B cell (primary cell): ENCODE measurements around the gene WWC2. TPM values are rescaled to one million over a fixed set of nuclear protein-coding genes. Genes with fewer than 3 reads are reported as not detected.

ENCODE experiments used
- ATAC-seq: fragments of 200-7000 bp; cut with Tn5 transposase; one replicate; pipeline ENCODE4 v1.10.0; 2021; ENCODE audit warnings: low read depth, mild to moderate bottlenecking, moderate number of reproducible peaks, moderate library complexity
- CTCF ChIA-PET: fragments of 350-600 bp; sonication (Branson Sonifier 250); formaldehyde crosslinking; loops from one replicate; lab custom pipeline; 2021; ENCODE audit warnings: antibody characterized with exemption, inconsistent platforms; lab: Charles Lee
- POLR2A ChIA-PET: fragments of 350-600 bp; sonication (Branson Sonifier 250); formaldehyde crosslinking; loops from one replicate; lab custom pipeline; 2021; ENCODE audit warnings: antibody characterized with exemption; lab: Charles Lee
- DNase-seq: peaks from one replicate; pipeline ENCODE4 v3.0.0; 2013
- H2AFZ ChIP-seq: 2 replicates; pipeline ENCODE4 v1.6.1; 2012; ENCODE audit warnings: mild to moderate bottlenecking, low read depth, low read length; ENCODE audit not compliant: insufficient read depth, poor library complexity, severe bottlenecking
- H3K27ac ChIP-seq, 2 donors: 1 replicate in 1 of 2; 2 replicates in 1 of 2; pipeline ENCODE4 v1.5.1; 2012 to 2013; ENCODE audit warnings: low read length in 2 of 2, mild to moderate bottlenecking in 2 of 2, moderate library complexity in 1 of 2
- H3K27me3 ChIP-seq, 4 experiments: fragments of 200-600 bp in 1 of 4; sonication (generic) in 1 of 4; replicated peaks in 1 of 4; 1 replicate in 2 of 4; 2 replicates in 2 of 4; pipeline versions ENCODE4 v1.6.1 to v1.7.0; 2013 to 2016; ENCODE audit warnings: low read length in 3 of 4, mild to moderate bottlenecking in 2 of 4, mixed read lengths in 1 of 4, moderate library complexity in 1 of 4; ENCODE audit not compliant: insufficient read depth in 4 of 4, control insufficient read depth in 3 of 4; ENCODE audit errors: control extremely low read depth in 1 of 4
- H3K36me3 ChIP-seq, 2 experiments: replicated peaks in 1 of 2; 1 replicate in 1 of 2; 2 replicates in 1 of 2; pipeline versions ENCODE4 v1.6.1 to v1.7.1; 2013; ENCODE audit warnings: low read length in 1 of 2; ENCODE audit not compliant: insufficient read depth in 2 of 2, control insufficient read depth in 1 of 2; ENCODE audit errors: control extremely low read depth in 1 of 2, extremely low read depth in 1 of 2
- H3K4me1 ChIP-seq, 2 donors: fragments of 200-600 bp in 1 of 2; sonication (generic) in 1 of 2; 1 replicate in 1 of 2; 2 replicates in 1 of 2; pipeline versions ENCODE4 v1.5.1 to v1.6.1; 2013 to 2017; ENCODE audit warnings: low read length in 2 of 2; ENCODE audit not compliant: control insufficient read depth in 2 of 2, insufficient read depth in 2 of 2
- H3K4me2 ChIP-seq: replicated peaks from 2 replicates; pipeline ENCODE3; 2012; ENCODE audit warnings: mild to moderate bottlenecking, low read depth, low read length; ENCODE audit not compliant: poor library complexity, severe bottlenecking
- H3K4me3 ChIP-seq, 5 experiments: fragments of 200-600 bp in 1 of 5; sonication (generic) in 1 of 5; 1 replicate in 3 of 5; 2 replicates in 2 of 5; pipeline versions ENCODE4 v1.5.1 to v1.7.0; 2011 to 2016; ENCODE audit warnings: low read length in 4 of 5, mild to moderate bottlenecking in 4 of 5, low read depth in 2 of 5, control low read depth in 1 of 5, moderate library complexity in 1 of 5; ENCODE audit not compliant: insufficient read depth in 1 of 5; ENCODE audit errors: control extremely low read depth in 1 of 5, extremely low read depth in 1 of 5
- H3K79me2 ChIP-seq: fragments of 200-600 bp; sonication (generic); one replicate; pipeline ENCODE4 v1.6.0; 2016; ENCODE audit warnings: low read length; ENCODE audit not compliant: control insufficient read depth, insufficient read depth
- H3K9ac ChIP-seq: fragments of 200-600 bp; sonication (generic); 2 replicates; pipeline ENCODE4 v1.6.1; 2017; ENCODE audit warnings: mild to moderate bottlenecking, low read length, moderate library complexity
- H3K9me3 ChIP-seq, 3 donors: one replicate each; pipeline versions ENCODE4 v1.6.1 to v1.7.1; 2013; ENCODE audit warnings: low read length in 2 of 3; ENCODE audit not compliant: control insufficient read depth in 2 of 3, insufficient read depth in 1 of 3; ENCODE audit errors: control extremely low read depth in 1 of 3
- H4K20me1 ChIP-seq: 2 replicates; pipeline ENCODE4 v1.6.0; 2012; ENCODE audit warnings: mild to moderate bottlenecking, low read length; ENCODE audit not compliant: insufficient read depth, control insufficient read depth, poor library complexity, severe bottlenecking
- H3K27ac Mint-ChIP-seq: one replicate; pipeline ENCODE4 v1.8.0; 2021; ENCODE audit warnings: mixed read lengths
- H3K27me3 Mint-ChIP-seq: one replicate; pipeline ENCODE4 v1.8.0; 2021; ENCODE audit warnings: mixed read lengths
- H3K4me1 Mint-ChIP-seq: one replicate; pipeline ENCODE4 v1.8.0; 2021; ENCODE audit warnings: mixed read lengths
- H3K4me3 Mint-ChIP-seq: one replicate; pipeline ENCODE4 v1.8.0; 2021; ENCODE audit warnings: mixed read lengths
- H3K9me3 Mint-ChIP-seq: one replicate; pipeline ENCODE4 v1.8.0; 2022; ENCODE audit warnings: mixed read lengths; ENCODE audit not compliant: insufficient read depth
- CTCF ChIP-seq: fragments of 200-600 bp; IDR thresholded peaks from one replicate; pipeline ENCODE4 v1.8.0; 2022; ENCODE audit warnings: antibody characterized with exemption, mild to moderate bottlenecking
- EZH2 ChIP-seq: IDR thresholded peaks from 2 replicates; pipeline ENCODE4 v1.6.1; 2012; ENCODE audit warnings: borderline replicate concordance, low read depth, mild to moderate bottlenecking, moderate library complexity, low read length; ENCODE audit not compliant: insufficient read depth, poor library complexity, severe bottlenecking
- WGBS: methylation state at CpG from one replicate; pipeline ENCODE4 v1.1.5; 2013; ENCODE audit warnings: missing lambda C conversion rate; ENCODE audit not compliant: insufficient coverage; 5-methylcytosine and 5-hydroxymethylcytosine counted together
- intact Hi-C: fragments of 100-400 bp; cut with micrococcal nuclease; formaldehyde crosslinking; loops from one replicate; pipeline ENCODE4 v1.10.0; 2022
- polyA plus RNA-seq: library from polyadenylated mRNA; depleted of rRNA; stranded (reverse); fragments of >200 nt; gene quantifications from 2 replicates; pipeline ENCODE4 v1.2.3, GENCODE V29; 2012
- total RNA-seq, 2 donors: library from RNA; stranded (reverse); fragments of 120-200 nt in 1 of 2; gene quantifications; 1 replicate in 1 of 2; 2 replicates in 1 of 2; pipeline versions ENCODE4 v1.2.3 to v1.2.4, GENCODE V29; 2013 to 2022

Gene WWC2
- total and polyA plus RNA-seq, 2 donors (not counting 1 experiment from before 2014, with no cell fraction given), result 0.07 to 0.32 TPM

GRCh38 chr4:183177001-183177400 lies 77.9 kb downstream of the WWC2 start:
- Histone ChIP-seq H2AFZ (no peak overlapping the region), H3K36me3 (no peaks in the 10 kb centered on the region), H3K79me2 (no peaks in the 10 kb centered on the region), H4K20me1 (no peaks in the 10 kb centered on the region), H3K4me3 (no peak overlapping the region), H3K27me3 (no peaks in the 10 kb centered on the region), H3K9ac (no peak overlapping the region), H3K4me1 (no peaks in the 10 kb centered on the region), H3K4me2 (no peak overlapping the region), H3K27ac (no peak overlapping the region), H3K9me3 (no peaks in the 10 kb centered on the region)
- no peak for DNase-seq
- peaks cover 2% of the 10 kb centered on the region for H3K27me3 Mint-ChIP-seq
- no peak overlapping the region for H3K4me3 Mint-ChIP-seq
- ATAC-seq, result no peak
- H3K4me1 Mint-ChIP-seq, result no peaks in the 10 kb centered on the region
- H3K27ac Mint-ChIP-seq, result no peak overlapping the region
- 57% methylated on average over 1 of the region's 2 CpGs for WGBS
- ChIA-PET POLR2A (no interaction called here), CTCF (no interaction called here)
- no peaks in the 10 kb centered on the region for H3K9me3 Mint-ChIP-seq
- intact Hi-C loops, result no loop called here
- TF ChIP-seq EZH2, result no peak
- TF ChIP-seq CTCF, result no peak

- Mint-ChIP-seq H3K27me3 (no peaks in the 10 kb centered on the region), H3K4me1 (no peaks in the 10 kb centered on the region), H3K27ac (no peak overlapping the region), H3K4me3 (no peak overlapping the region), H3K9me3 (no peaks in the 10 kb centered on the region)
- no CpG with 5 or more reads among the region's 3 CpGs for WGBS
- TF ChIP-seq EZH2 (no peak), CTCF (no peak)
- Histone ChIP-seq H4K20me1 (no peaks in the 10 kb centered on the region), H3K4me1 (no peaks in the 10 kb centered on the region), H3K4me3 (no peak overlapping the region), H3K36me3 (no peaks in the 10 kb centered on the region), H2AFZ (no peak overlapping the region), H3K4me2 (no peak overlapping the region), H3K27me3 (no peaks in the 10 kb centered on the region), H3K79me2 (no peaks in the 10 kb centered on the region), H3K9ac (no peak overlapping the region), H3K27ac (no peak overlapping the region), H3K9me3 (no peaks in the 10 kb centered on the region)
- no peak for ATAC-seq
- DNase-seq, result no peak
- ChIA-PET CTCF (no interaction called here), POLR2A (no interaction called here)
- intact Hi-C loops, result no loop called here
Measured at GRCh38 chr4:183178201-183178600, 79.1 kb downstream of the WWC2 start.
